ENCODE results near the gene UQCRQ. TPM values are rescaled to one million over a fixed set of nuclear protein-coding genes. Genes with fewer than 3 reads are reported as not detected.

Gene UQCRQ
- total and polyA plus RNA-seq, 2 of the 13 experiments (the other 11 are each of a cell fraction or from before 2014, with no cell fraction given), result 257 to 575 TPM

DNA sequence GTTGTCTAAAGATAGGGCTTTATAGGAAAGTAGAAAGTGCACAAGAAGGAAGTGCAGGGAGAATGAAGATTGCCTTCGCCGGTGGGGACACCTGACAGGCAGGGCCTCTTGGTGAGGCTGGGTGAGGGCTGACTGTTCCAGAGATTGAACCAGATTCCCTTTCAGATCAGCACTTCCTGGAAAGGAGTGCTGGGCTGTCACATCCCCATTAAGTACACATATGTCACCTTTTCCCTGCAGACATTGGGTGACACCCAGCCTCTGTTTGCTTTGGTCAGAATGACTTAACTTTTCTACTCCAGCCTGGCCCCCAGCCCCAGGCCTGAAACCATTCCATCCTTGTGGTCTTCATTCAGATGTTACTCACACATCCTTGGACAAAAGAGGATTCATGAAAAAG is 28.6 kb upstream of the UQCRQ start (continued):
- TF ChIP-seq, protein P1, sequence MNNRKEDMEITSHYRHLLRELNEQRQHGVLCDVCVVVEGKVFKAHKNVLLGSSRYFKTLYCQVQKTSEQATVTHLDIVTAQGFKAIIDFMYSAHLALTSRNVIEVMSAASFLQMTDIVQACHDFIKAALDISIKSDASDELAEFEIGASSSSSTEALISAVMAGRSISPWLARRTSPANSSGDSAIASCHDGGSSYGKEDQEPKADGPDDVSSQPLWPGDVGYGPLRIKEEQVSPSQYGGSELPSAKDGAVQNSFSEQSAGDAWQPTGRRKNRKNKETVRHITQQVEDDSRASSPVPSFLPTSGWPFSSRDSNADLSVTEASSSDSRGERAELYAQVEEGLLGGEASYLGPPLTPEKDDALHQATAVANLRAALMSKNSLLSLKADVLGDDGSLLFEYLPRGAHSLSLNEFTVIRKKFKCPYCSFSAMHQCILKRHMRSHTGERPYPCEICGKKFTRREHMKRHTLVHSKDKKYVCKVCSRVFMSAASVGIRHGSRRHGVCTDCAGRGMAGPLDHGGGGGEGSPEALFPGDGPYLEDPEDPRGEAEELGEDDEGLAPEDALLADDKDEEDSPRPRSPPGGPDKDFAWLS (CRISPR knock-in tag; IDR thresholded peaks at IDR 0.05; ENCODE audit: borderline replicate concordance), result no peak
- TF ChIP-seq, protein P2, sequence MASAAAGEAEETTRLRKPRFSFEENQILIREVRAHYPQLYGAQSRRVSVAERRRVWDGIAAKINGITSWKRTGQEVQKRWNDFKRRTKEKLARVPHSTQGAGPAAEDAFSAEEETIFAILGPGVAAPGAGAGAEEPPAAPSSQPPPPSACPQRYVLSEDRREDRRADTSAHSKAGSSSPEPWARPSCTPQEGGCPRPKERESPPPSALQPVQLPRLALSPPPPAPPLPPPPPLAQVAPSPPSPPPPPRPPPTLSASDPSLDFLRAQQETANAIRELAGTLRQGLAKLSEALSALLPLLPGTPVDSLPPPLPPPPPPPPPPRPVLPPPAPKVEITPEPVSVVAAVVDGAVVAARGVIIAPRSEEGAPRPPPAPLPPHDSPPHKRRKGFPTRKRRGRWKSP (CRISPR knock-in tag; IDR thresholded peaks at IDR 0.05), result no peak
- TF ChIP-seq, protein P3, sequence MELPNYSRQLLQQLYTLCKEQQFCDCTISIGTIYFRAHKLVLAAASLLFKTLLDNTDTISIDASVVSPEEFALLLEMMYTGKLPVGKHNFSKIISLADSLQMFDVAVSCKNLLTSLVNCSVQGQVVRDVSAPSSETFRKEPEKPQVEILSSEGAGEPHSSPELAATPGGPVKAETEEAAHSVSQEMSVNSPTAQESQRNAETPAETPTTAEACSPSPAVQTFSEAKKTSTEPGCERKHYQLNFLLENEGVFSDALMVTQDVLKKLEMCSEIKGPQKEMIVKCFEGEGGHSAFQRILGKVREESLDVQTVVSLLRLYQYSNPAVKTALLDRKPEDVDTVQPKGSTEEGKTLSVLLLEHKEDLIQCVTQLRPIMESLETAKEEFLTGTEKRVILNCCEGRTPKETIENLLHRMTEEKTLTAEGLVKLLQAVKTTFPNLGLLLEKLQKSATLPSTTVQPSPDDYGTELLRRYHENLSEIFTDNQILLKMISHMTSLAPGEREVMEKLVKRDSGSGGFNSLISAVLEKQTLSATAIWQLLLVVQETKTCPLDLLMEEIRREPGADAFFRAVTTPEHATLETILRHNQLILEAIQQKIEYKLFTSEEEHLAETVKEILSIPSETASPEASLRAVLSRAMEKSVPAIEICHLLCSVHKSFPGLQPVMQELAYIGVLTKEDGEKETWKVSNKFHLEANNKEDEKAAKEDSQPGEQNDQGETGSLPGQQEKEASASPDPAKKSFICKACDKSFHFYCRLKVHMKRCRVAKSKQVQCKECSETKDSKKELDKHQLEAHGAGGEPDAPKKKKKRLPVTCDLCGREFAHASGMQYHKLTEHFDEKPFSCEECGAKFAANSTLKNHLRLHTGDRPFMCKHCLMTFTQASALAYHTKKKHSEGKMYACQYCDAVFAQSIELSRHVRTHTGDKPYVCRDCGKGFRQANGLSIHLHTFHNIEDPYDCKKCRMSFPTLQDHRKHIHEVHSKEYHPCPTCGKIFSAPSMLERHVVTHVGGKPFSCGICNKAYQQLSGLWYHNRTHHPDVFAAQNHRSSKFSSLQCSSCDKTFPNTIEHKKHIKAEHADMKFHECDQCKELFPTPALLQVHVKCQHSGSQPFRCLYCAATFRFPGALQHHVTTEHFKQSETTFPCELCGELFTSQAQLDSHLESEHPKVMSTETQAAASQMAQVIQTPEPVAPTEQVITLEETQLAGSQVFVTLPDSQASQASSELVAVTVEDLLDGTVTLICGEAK (IDR thresholded peaks at IDR 0.05), result no peak
- TF ChIP-seq, protein P3 (CRISPR knock-in tag; IDR thresholded peaks at IDR 0.05), result 0 out of 2 replicates have a peak, but pooled peaks have one; percentile 13
- peak; percentile 98 for TF ChIP-seq PPARG (CRISPR knock-in tag; conservative IDR thresholded peaks at IDR 0.05)
- no peak for TF ChIP-seq RBAK (CRISPR knock-in tag; IDR thresholded peaks at IDR 0.05)
- no peak for TF ChIP-seq NCOA1 (CRISPR knock-in tag; IDR thresholded peaks at IDR 0.05)
- no peak for TF ChIP-seq NFE2 (CRISPR knock-in tag; IDR thresholded peaks at IDR 0.05)
- TF ChIP-seq ZNF33B (CRISPR knock-in tag; IDR thresholded peaks at IDR 0.05), result no peak
- TF ChIP-seq, protein P4, sequence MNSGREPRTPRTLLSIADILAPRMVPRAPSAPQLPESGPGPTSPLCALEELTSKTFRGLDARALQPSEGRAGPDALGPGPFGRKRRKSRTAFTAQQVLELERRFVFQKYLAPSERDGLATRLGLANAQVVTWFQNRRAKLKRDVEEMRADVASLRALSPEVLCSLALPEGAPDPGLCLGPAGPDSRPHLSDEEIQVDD (CRISPR knock-in tag; IDR thresholded peaks at IDR 0.05; ENCODE audit: borderline replicate concordance), result no peak
- TF ChIP-seq SMYD3 (CRISPR knock-in tag; IDR thresholded peaks at IDR 0.05), result 0 out of 2 replicates have a peak, but pooled peaks have one; percentile 62
- TF ChIP-seq ZNF558 (CRISPR knock-in tag; IDR thresholded peaks at IDR 0.05; ENCODE audit: borderline replicate concordance), result no peak
- TF ChIP-seq TAF15 (IDR thresholded peaks at IDR 0.05; ENCODE audit: low read depth, low read length, poor library complexity, severe bottlenecking), result no peak
- TF ChIP-seq, protein P5, sequence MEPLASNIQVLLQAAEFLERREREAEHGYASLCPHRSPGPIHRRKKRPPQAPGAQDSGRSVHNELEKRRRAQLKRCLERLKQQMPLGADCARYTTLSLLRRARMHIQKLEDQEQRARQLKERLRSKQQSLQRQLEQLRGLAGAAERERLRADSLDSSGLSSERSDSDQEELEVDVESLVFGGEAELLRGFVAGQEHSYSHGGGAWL (CRISPR knock-in tag; IDR thresholded peaks at IDR 0.05), result peak; percentile 61; the same call in 1 of the 2 replicates
- TF ChIP-seq, protein P6, sequence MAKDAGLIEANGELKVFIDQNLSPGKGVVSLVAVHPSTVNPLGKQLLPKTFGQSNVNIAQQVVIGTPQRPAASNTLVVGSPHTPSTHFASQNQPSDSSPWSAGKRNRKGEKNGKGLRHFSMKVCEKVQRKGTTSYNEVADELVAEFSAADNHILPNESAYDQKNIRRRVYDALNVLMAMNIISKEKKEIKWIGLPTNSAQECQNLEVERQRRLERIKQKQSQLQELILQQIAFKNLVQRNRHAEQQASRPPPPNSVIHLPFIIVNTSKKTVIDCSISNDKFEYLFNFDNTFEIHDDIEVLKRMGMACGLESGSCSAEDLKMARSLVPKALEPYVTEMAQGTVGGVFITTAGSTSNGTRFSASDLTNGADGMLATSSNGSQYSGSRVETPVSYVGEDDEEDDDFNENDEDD (CRISPR knock-in tag; IDR thresholded peaks at IDR 0.05; ENCODE audit: borderline replicate concordance), result peak; percentile 39; the same call in 1 of the 2 replicates
